Tibial nerve (tissue), 4 donors: Measurements from ENCODE around the gene WWTR1. TPM values are rescaled to one million over a fixed set of nuclear protein-coding genes. Genes with fewer than 3 reads are reported as not detected.

Source experiments
- DNase-seq, 2 donors: peaks; one replicate each; pipeline ENCODE4 v3.0.0-alpha.2; 2019; ENCODE audit warnings: low spot score in 2 of 2
- H3K27ac ChIP-seq, 4 donors: fragments of 200-600 bp; sonication (generic) in 3 of 4; one replicate each; pipeline ENCODE4 v1.5.1; 2017 to 2019; ENCODE audit warnings: mild to moderate bottlenecking in 1 of 4
- H3K27me3 ChIP-seq, 2 donors: fragments of 200-600 bp; sonication (generic) in 1 of 2; one replicate each; pipeline versions ENCODE4 v1.5.1 to v1.6.0; 2017 to 2019
- H3K36me3 ChIP-seq, 3 donors: fragments of 200-600 bp; sonication (generic); one replicate each; pipeline ENCODE4 v1.5.1; 2018 to 2019
- H3K4me1 ChIP-seq, 4 donors: fragments of 200-600 bp; sonication (generic) in 3 of 4; one replicate each; pipeline ENCODE4 v1.5.1; 2017 to 2019
- H3K4me3 ChIP-seq, 4 donors: fragments of 200-600 bp; sonication (generic) in 3 of 4; one replicate each; pipeline ENCODE4 v1.5.1; 2017 to 2019; ENCODE audit warnings: mild to moderate bottlenecking in 1 of 4, moderate library complexity in 1 of 4
- H3K9me3 ChIP-seq, 4 donors: fragments of 200-600 bp; sonication (generic) in 3 of 4; one replicate each; pipeline ENCODE4 v1.5.1; 2017 to 2019
- EP300 ChIP-seq, 2 donors: sonication (generic); formaldehyde crosslinking; IDR thresholded peaks; one replicate each; pipeline ENCODE4 v1.6.1; 2017; ENCODE audit warnings: antibody characterized with exemption in 2 of 2, mild to moderate bottlenecking in 1 of 2
- POLR2A ChIP-seq, 2 donors: fragments of 450-650 bp; IDR thresholded peaks; one replicate each; pipeline ENCODE4 v1.6.1; 2017; ENCODE audit warnings: antibody characterized with exemption in 2 of 2, mild to moderate bottlenecking in 2 of 2, moderate library complexity in 2 of 2
- WGBS, 2 donors: methylation state at CpG; one replicate each; pipeline ENCODE4 v1.1.5; 2018; 5-methylcytosine and 5-hydroxymethylcytosine counted together
- total RNA-seq, 4 donors: library from RNA; depleted of rRNA; stranded (reverse); fragments of >200 nt; gene quantifications; one replicate each; pipeline ENCODE4 v1.1.0, GENCODE V29; 2016
- TF ChIP-seq, protein P1 (sequence below), 5 experiments: fragments of 200-600 bp in 3 of 5; fragments of 450-650 bp in 2 of 5; sonication (generic) in 3 of 5; IDR thresholded peaks; one replicate each; pipeline ENCODE4 v1.5.1; 2016 to 2019; ENCODE audit warnings: antibody characterized with exemption in 5 of 5, mild to moderate bottlenecking in 3 of 5, moderate library complexity in 2 of 5

Gene WWTR1
- total RNA-seq, 4 donors from 2014 or later: 86.5 to 130 (median 113) TPM

DNA sequence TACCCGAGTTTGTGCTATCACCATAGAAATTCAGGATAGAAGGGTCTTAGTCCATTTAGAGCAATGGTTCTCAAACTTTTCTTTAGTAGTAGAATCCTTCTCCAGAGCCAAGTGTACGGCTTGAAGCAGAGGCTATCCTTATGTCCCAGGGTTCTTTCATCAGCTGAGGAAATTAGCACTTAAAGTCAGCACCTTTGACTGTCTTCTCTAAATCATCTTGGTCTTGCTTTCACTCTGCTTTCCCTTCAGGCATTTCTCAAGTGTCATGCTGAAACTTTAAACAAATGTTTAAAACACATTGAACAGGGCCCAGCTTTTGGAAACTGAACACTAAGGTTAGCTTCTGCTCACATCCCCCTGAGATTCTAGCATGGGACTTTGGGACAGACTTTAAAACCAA lies 105.1 kb downstream of the WWTR1 start:
- no peaks in the 10 kb centered on the region for H3K9me3 ChIP-seq
- TF ChIP-seq EP300 (IDR thresholded peaks at IDR 0.05) (no peak), POLR2A (IDR thresholded peaks at IDR 0.05) (no peak)
- TF ChIP-seq, protein P1, sequence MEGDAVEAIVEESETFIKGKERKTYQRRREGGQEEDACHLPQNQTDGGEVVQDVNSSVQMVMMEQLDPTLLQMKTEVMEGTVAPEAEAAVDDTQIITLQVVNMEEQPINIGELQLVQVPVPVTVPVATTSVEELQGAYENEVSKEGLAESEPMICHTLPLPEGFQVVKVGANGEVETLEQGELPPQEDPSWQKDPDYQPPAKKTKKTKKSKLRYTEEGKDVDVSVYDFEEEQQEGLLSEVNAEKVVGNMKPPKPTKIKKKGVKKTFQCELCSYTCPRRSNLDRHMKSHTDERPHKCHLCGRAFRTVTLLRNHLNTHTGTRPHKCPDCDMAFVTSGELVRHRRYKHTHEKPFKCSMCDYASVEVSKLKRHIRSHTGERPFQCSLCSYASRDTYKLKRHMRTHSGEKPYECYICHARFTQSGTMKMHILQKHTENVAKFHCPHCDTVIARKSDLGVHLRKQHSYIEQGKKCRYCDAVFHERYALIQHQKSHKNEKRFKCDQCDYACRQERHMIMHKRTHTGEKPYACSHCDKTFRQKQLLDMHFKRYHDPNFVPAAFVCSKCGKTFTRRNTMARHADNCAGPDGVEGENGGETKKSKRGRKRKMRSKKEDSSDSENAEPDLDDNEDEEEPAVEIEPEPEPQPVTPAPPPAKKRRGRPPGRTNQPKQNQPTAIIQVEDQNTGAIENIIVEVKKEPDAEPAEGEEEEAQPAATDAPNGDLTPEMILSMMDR (IDR thresholded peaks at IDR 0.05): no peak
- no peak for DNase-seq
- no peaks in the 10 kb centered on the region for H3K36me3 ChIP-seq
- H3K27ac ChIP-seq: peak overlapping the region in 3 of 4 donors; percentile 52 to 91 (median 87)
- no peaks in the 10 kb centered on the region for H3K27me3 ChIP-seq
- H3K4me3 ChIP-seq: no peak overlapping the region
- WGBS, 2 donors: 55 to 65% methylated on average over 2 of the region's 2 CpGs
- peaks cover 4 to 83% (median 39%) of the 10 kb centered on the region in 4 donors for H3K4me1 ChIP-seq

DNA sequence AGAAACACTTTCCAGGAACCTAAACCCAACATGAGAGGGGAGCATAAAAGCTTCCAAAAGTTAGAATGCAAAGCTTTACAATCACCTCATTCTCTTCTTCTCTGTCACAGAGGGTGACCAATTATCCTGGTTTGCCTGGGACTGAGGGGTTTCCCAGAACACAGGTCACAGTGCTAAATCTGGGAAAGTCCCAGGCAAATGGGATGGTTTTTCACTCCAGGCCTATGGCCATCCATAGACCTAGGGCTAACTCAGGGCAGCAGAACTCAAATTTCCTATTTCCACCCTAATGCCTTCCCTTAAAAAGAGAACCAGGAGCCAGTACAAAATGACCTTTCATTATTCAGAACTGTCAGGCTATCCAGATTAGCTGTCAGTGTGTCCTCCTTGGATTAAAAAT lies 106.3 kb downstream of the WWTR1 start:
- peak overlapping the region in 1 of 4 donors; percentile 14 for H3K27ac ChIP-seq
- no peaks in the 10 kb centered on the region for H3K36me3 ChIP-seq
- H3K4me3 ChIP-seq: no peak overlapping the region
- no peak for DNase-seq
- H3K27me3 ChIP-seq: no peaks in the 10 kb centered on the region
- peaks cover 4 to 87% (median 38%) of the 10 kb centered on the region in 4 donors for H3K4me1 ChIP-seq
- no peaks in the 10 kb centered on the region for H3K9me3 ChIP-seq
- TF ChIP-seq POLR2A (IDR thresholded peaks at IDR 0.05) (no peak), EP300 (IDR thresholded peaks at IDR 0.05) (no peak)
- TF ChIP-seq, protein P1 (IDR thresholded peaks at IDR 0.05): no peak

DNA sequence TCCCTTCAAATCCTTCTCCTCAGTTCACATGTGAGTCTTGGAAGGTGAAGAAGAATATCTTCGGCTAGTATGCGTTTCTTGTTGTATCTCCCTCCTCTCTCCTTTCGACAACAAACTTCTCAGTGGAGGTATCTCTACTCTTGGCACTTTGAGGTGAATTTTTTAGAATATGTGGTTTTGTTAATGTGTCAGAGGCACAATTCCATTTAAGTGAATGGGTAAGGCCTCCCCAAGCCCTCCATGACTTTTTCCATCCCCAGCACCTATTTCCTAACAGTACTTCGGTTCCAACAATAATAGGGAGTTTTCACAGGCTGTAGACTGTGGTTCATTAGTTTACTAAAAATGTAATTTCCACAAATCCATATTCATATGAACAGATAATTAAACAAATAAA lies 109.2 kb downstream of the WWTR1 start:
- TF ChIP-seq EP300 (IDR thresholded peaks at IDR 0.05) (no peak), POLR2A (IDR thresholded peaks at IDR 0.05) (no peak)
- TF ChIP-seq, protein P1 (IDR thresholded peaks at IDR 0.05): no peak
- no peak for DNase-seq
- Histone ChIP-seq H3K9me3 (no peaks in the 10 kb centered on the region), H3K4me3 (no peak overlapping the region), H3K36me3 (no peaks in the 10 kb centered on the region), H3K4me1 (peaks cover 0 to 68% (median 21%) of the 10 kb centered on the region in 4 donors), H3K27me3 (no peaks in the 10 kb centered on the region), H3K27ac (peak overlapping the region; percentile 13 to 84 (median 35))
- 85 to 86% methylated on average over 4 of the region's 4 CpGs for WGBS, 2 donors

DNA sequence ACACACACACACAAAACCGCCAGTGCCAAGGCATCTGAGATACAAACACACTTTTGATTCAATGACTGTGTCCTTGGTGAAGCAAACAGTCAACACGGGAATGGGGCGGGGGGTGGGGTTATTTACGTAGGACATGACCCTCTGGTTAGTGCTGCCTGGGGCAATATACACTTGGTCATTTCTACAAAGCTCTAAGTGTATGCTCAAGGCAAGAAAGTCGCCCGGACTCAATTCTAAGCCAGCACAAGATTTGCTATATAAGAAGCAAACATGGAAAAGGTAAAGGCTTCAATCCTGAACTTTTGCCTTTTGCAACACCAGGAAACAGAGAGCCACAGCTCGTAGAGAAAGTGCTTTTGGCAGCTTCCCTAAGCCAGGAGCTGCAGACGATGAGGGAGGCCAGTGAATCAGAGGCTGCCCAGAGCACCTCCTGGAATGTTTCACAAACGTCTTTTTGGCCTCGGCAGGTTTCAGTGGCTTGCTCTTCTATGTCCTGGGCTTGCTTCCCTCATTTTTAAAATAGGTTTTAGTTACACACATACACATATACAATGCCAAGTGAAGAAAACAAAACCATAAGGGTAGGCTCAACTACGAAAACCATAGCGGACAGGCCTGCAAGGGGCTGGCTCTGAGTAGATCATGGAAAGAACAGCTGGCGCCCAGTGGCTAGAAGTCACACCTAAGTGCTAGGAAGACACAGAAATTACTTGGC lies 109.7 kb downstream of the WWTR1 start:
- Histone ChIP-seq H3K27me3 (no peaks in the 10 kb centered on the region), H3K9me3 (no peaks in the 10 kb centered on the region), H3K4me1 (peaks cover 0 to 64% (median 16%) of the 10 kb centered on the region in 4 donors), H3K4me3 (no peak overlapping the region), H3K27ac (peak overlapping the region; percentile 13 to 84 (median 35)), H3K36me3 (no peaks in the 10 kb centered on the region)
- TF ChIP-seq POLR2A (IDR thresholded peaks at IDR 0.05) (no peak), EP300 (IDR thresholded peaks at IDR 0.05) (peak in 1 of 2 donors; percentile 33)
- TF ChIP-seq, protein P1 (IDR thresholded peaks at IDR 0.05): no peak
- DNase-seq: no peak
- 41 to 42% methylated on average over 13 of the region's 13 CpGs for WGBS, 2 donors

DNA sequence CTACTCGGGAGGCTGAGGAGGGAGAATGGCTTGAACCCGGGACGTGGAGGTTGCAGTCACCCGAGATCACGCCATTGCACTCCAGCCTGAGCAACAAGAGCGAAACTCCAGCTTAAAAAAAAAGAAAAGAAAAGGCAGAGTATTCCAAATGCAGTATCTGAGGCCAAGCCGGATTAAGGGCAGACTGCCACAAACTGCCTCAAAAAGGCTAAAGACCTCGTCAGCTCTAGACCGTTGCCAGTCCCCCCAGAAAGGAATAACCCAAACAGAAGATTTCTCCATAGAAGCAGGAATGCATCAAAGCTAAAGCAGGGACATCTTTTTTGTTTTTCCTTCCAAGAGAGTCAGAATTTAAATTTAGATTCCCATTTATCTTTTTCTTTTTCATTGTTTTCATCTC lies 110.4 kb downstream of the WWTR1 start:
- 18 to 23% methylated on average over 9 of the region's 9 CpGs for whole genome bisulfite sequencing, 2 donors
- Histone ChIP-seq H3K36me3 (no peaks in the 10 kb centered on the region), H3K9me3 (no peaks in the 10 kb centered on the region), H3K4me1 (peaks cover 0 to 64% (median 12%) of the 10 kb centered on the region in 4 donors), H3K27ac (peak overlapping the region in 3 of 4 donors; percentile 13 to 84 (median 51)), H3K27me3 (no peaks in the 10 kb centered on the region), H3K4me3 (peak overlapping the region in 1 of 4 donors; percentile 4)
- DNase-seq: peak; percentile 37 to 73
- peak in 1 of 2 donors; percentile 43 for TF ChIP-seq EP300 (IDR thresholded peaks at IDR 0.05)
- TF ChIP-seq, protein P1 (IDR thresholded peaks at IDR 0.05): no peak
